ENCODE measurements around the gene DPP4.

- no peak for TF ChIP-seq ZNF274 (IDR thresholded peaks at IDR 0.05; ENCODE audit: low read depth, low read length)
- no peak for TF ChIP-seq YY1 (IDR thresholded peaks at IDR 0.05; ENCODE audit: insufficient read depth, insufficient read length)
- no peak for TF ChIP-seq SUZ12 (IDR thresholded peaks at IDR 0.05; ENCODE audit: extremely low read depth, insufficient read depth, insufficient read length)
Measured at GRCh38 chr2:162018530-162018929, 55.5 kb downstream of the DPP4 start.
